ENCODE data around the gene MTMR2. TPM values are rescaled to one million over a fixed set of nuclear protein-coding genes. Genes with fewer than 3 reads are reported as not detected.

MTMR2 gene
- total RNA-seq, 1 experiment from 2014 or later = 59.0 TPM

- H4K91ac ChIP-seq (ENCODE audit: insufficient read length, low read depth, low read length) = no peak overlapping the region
- no peak overlapping the region for H2AK5ac ChIP-seq (ENCODE audit: insufficient read length, low read length)
- no peak overlapping the region for H3K56ac ChIP-seq (ENCODE audit: insufficient read length, low read depth, low read length)
- H2BK12ac ChIP-seq (ENCODE audit: insufficient read length, low read depth, low read length) = no peak overlapping the region
- no peak overlapping the region for H3K18ac ChIP-seq (ENCODE audit: insufficient read length, low read depth, low read length)
- H2BK20ac ChIP-seq (ENCODE audit: low read depth, low read length, poor library complexity, severe bottlenecking) = no peak overlapping the region
- no peaks in the 10 kb centered on the region for H3K23me2 ChIP-seq (ENCODE audit: insufficient read length, low read depth, low read length, poor library complexity, severe bottlenecking)
- TF ChIP-seq CTCF (conservative IDR thresholded peaks at IDR 0.05) = no peak
- WGBS (ENCODE audit: extremely low coverage, insufficient read length, low lambda C conversion rate) = no CpG with 5 or more reads among the region's 3 CpGs
- H3K4me2 ChIP-seq (ENCODE audit: insufficient read depth, insufficient read length, low read length) = no peak overlapping the region
- H3K23ac ChIP-seq (ENCODE audit: insufficient read length, low read depth, low read length) = no peak overlapping the region
- no peak overlapping the region for H2AFZ ChIP-seq (ENCODE audit: low read length)
- Mint-ChIP-seq H3K36me3 (ENCODE audit: insufficient read depth in 1 of 3, low read depth in 3 of 3) (no peaks in the 10 kb centered on the region), H3K4me1 (peaks cover 0 to 15% of the 10 kb centered on the region in 2 experiments; a peak in 2 of 4 replicates), H3K4me3 (no peak overlapping the region), H3K27me3 (ENCODE audit: low read depth) (no peaks in the 10 kb centered on the region), H3K9me3 (no peaks in the 10 kb centered on the region), H3K27ac (peak overlapping the region in 1 of 3 experiments; percentile 4; a peak in 1 of 7 replicates)
- H3K4me1 ChIP-seq (ENCODE audit: insufficient read depth, low read length) = no peaks in the 10 kb centered on the region
- H2BK15ac ChIP-seq (ENCODE audit: low read depth, low read length) = no peak overlapping the region
- H3K9ac ChIP-seq (ENCODE audit: extremely low read depth, insufficient read length, low read length) = no peak overlapping the region
- no peak for DNase-seq
- H3K14ac ChIP-seq (ENCODE audit: insufficient read depth, low read length) = no peak overlapping the region
- H2BK5ac ChIP-seq (ENCODE audit: insufficient read length, low read length) = no peak overlapping the region
- no peak overlapping the region for H3K27ac ChIP-seq (ENCODE audit: insufficient read length, low read depth, low read length)
- no peak overlapping the region for H3K4ac ChIP-seq (ENCODE audit: low read depth, low read length)
- H3T11ph ChIP-seq (ENCODE audit: low read length) = no peak overlapping the region
- H3K27me3 ChIP-seq (ENCODE audit: insufficient read depth, low read length) = no peaks in the 10 kb centered on the region
- no peak overlapping the region for H4K5ac ChIP-seq (ENCODE audit: insufficient read length, low read depth, low read length)
- peaks cover 2% of the 10 kb centered on the region for H3K79me1 ChIP-seq (ENCODE audit: insufficient read depth, low read depth, low read length, poor library complexity, severe bottlenecking)
- no peak overlapping the region for H4K8ac ChIP-seq (replicated peaks; ENCODE audit: insufficient read length, low read depth, low read length)
- H4K20me1 ChIP-seq (ENCODE audit: control insufficient read depth, insufficient read depth, insufficient read length) = no peaks in the 10 kb centered on the region
- H3K9me3 ChIP-seq (ENCODE audit: control insufficient read depth, low read depth, low read length) = no peaks in the 10 kb centered on the region
- H2BK120ac ChIP-seq (ENCODE audit: low read depth, low read length, poor library complexity, severe bottlenecking) = no peak overlapping the region
- peaks cover 3% of the 10 kb centered on the region; the same call in 1 of the 2 replicates for H3K79me2 ChIP-seq (ENCODE audit: insufficient read depth, low read length)
Measured at GRCh38 chr11:95911369-95911759, 12.5 kb downstream of the MTMR2 start.

Data from H9 (cell line).